Left lung (tissue), 8 donors: ENCODE measurements around the gene LAT. TPM values are rescaled to one million over a fixed set of nuclear protein-coding genes. Genes with fewer than 3 reads are reported as not detected.

Experiments
- polyA plus RNA-seq, 6 donors: library from polyadenylated mRNA; unstranded; fragments of 120-200 nt; gene quantifications; one replicate each; pipeline ENCODE4 v1.2.1, GENCODE V29; 2013; ENCODE audit not compliant: insufficient read length in 6 of 6
- total RNA-seq, 2 donors: library from RNA; stranded (reverse); fragmentation: NEBNext Ultra II Directional; extraction: Animal tissue kit (Norgen Biotek cat#: 25700); gene quantifications; one replicate each; pipeline ENCODE4 v1.2.1, GENCODE V29; 2021
- donor health status: DM: no; HTN: yes; CAD: no.
- donor health status: DM: no; HTN: no; CAD: no.

LAT gene
- total and polyA plus RNA-seq, 8 donors, result 5.1 to 14.0 (median 7.0) TPM

Other genes starting within 250 kb of the LAT start
- gene NPIPB9, start 233.3 kb upstream of the LAT start, total RNA-seq, result 1 to 10 TPM; 1.2 to 1.5 TPM
- 1 to 10 TPM in 5 of 6 donors, under 1 TPM in 1; 0.47 to 4.5 (median 2.7) TPM for gene NPIPB9, start 233.3 kb upstream of the LAT start, polyA plus RNA-seq
- gene ATXN2L, start 162.1 kb upstream of the LAT start, total RNA-seq, result 100 to 1,000 TPM; 114 to 153 TPM
- gene ATXN2L, start 162.1 kb upstream of the LAT start, polyA plus RNA-seq, result 100 to 1,000 TPM in 2 of 6 donors, 10 to 100 TPM in 4; 87.2 to 144 (median 98.4) TPM
- 100 to 1,000 TPM; 146 to 176 TPM for gene TUFM, start 138.7 kb upstream of the LAT start, total RNA-seq
- 100 to 1,000 TPM; 156 to 205 (median 170) TPM for gene TUFM, start 138.7 kb upstream of the LAT start, polyA plus RNA-seq
- gene SH2B1, start 121.2 kb upstream of the LAT start, total RNA-seq, result 10 to 100 TPM; 36.9 to 42.4 TPM
- gene SH2B1, start 121.2 kb upstream of the LAT start, polyA plus RNA-seq, result 10 to 100 TPM; 50.0 to 63.1 (median 55.5) TPM
- under 1 TPM; 0.38 to 0.68 TPM for gene ATP2A1, start 106.6 kb upstream of the LAT start, total RNA-seq
- gene ATP2A1, start 106.6 kb upstream of the LAT start, polyA plus RNA-seq, result 1 to 10 TPM; 1.8 to 3.1 (median 2.9) TPM
- gene RABEP2, start 59.8 kb upstream of the LAT start, total RNA-seq, result 10 to 100 TPM; 21.4 to 24.5 TPM
- gene RABEP2, start 59.8 kb upstream of the LAT start, polyA plus RNA-seq, result 10 to 100 TPM; 22.8 to 35.8 (median 24.8) TPM
- under 1 TPM; 0.29 to 0.52 TPM for gene CD19, start 53.1 kb upstream of the LAT start, total RNA-seq
- gene CD19, start 53.1 kb upstream of the LAT start, polyA plus RNA-seq, result under 1 TPM; 0.42 to 0.85 (median 0.59) TPM
- gene NFATC2IP, start 34.1 kb upstream of the LAT start, total RNA-seq, result 10 to 100 TPM; 37.3 to 42.4 TPM
- 10 to 100 TPM; 60.5 to 76.7 (median 72.7) TPM for gene NFATC2IP, start 34.1 kb upstream of the LAT start, polyA plus RNA-seq
- gene SPNS1, start 10.3 kb upstream of the LAT start, total RNA-seq, result 10 to 100 TPM; 52.8 to 61.5 TPM
- gene SPNS1, start 10.3 kb upstream of the LAT start, polyA plus RNA-seq, result 10 to 100 TPM; 27.3 to 37.2 (median 29.9) TPM